ENCODE results near the gene FN1. TPM values are rescaled to one million over a fixed set of nuclear protein-coding genes. Genes with fewer than 3 reads are reported as not detected.

Gene FN1
- total and polyA plus RNA-seq, 2 donors (not counting 3 experiments of a cell fraction or from before 2014, with no cell fraction given), result 3,221 to 3,740 TPM

DNA sequence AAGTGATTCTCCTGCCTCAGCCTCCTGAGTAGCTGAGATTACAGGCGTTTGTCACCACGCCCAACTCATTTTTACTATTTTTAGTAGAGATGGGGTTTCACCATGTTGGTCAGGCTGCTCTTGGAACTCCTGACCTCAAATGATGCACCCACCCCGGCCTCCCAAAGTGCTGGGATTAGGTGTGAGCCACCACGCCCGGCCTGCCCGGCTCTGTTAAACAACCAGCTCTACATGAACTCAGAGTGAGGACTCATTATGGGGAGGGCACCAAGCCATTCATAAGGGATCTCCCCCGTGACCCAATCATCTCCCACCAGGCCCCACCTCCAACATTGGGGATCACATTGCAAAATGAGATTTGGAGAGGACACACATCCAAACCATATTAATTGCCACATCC, 115.2 kb downstream of the FN1 start:
- H3K4me1 ChIP-seq (ENCODE audit: control insufficient read depth, extremely low read depth, insufficient read depth, low read length), result no peaks in the 10 kb centered on the region
- no peak overlapping the region for H3K4me2 ChIP-seq (ENCODE audit: insufficient read depth, low read length)
- no peak overlapping the region for H3K27ac ChIP-seq (ENCODE audit: insufficient read depth, low read depth, low read length)
- ChIA-PET CTCF (no interaction called here), POLR2A (no interaction called here)
- H3K27me3 ChIP-seq (ENCODE audit: control insufficient read depth in 2 of 2, insufficient read depth in 2 of 2, low read length in 2 of 2), result no peaks in the 10 kb centered on the region
- intact Hi-C loops (cut with micrococcal nuclease), result no loop called here
- no peak for FAIRE-seq
- TF ChIP-seq JUN (IDR thresholded peaks at IDR 0.05; ENCODE audit: borderline replicate concordance, insufficient read depth, insufficient read length, low read depth) (no peak), GATA2 (IDR thresholded peaks at IDR 0.05; ENCODE audit: insufficient read depth, insufficient read length, low read depth, low read length) (no peak), FOS (IDR thresholded peaks at IDR 0.05; ENCODE audit: borderline replicate concordance, insufficient read depth, low read length) (no peak), MYC (IDR thresholded peaks at IDR 0.05; ENCODE audit: low read depth, low read length) (no peak), POLR2A (IDR thresholded peaks at IDR 0.05; ENCODE audit: low read depth, low read length) (no peak), EZH2 (IDR thresholded peaks at IDR 0.05; ENCODE audit: borderline replicate concordance, low read depth, low read length, severe bottlenecking) (no peak), POLR2AphosphoS5 (IDR thresholded peaks at IDR 0.05; ENCODE audit: insufficient read depth, low read depth, low read length) (no peak)
- TF ChIP-seq, protein P1, sequence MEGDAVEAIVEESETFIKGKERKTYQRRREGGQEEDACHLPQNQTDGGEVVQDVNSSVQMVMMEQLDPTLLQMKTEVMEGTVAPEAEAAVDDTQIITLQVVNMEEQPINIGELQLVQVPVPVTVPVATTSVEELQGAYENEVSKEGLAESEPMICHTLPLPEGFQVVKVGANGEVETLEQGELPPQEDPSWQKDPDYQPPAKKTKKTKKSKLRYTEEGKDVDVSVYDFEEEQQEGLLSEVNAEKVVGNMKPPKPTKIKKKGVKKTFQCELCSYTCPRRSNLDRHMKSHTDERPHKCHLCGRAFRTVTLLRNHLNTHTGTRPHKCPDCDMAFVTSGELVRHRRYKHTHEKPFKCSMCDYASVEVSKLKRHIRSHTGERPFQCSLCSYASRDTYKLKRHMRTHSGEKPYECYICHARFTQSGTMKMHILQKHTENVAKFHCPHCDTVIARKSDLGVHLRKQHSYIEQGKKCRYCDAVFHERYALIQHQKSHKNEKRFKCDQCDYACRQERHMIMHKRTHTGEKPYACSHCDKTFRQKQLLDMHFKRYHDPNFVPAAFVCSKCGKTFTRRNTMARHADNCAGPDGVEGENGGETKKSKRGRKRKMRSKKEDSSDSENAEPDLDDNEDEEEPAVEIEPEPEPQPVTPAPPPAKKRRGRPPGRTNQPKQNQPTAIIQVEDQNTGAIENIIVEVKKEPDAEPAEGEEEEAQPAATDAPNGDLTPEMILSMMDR (IDR thresholded peaks at IDR 0.05; ENCODE audit: extremely low read depth in 1 of 2, insufficient read depth in 1 of 2, low read depth in 1 of 2, low read length in 2 of 2), result no peak
- TF ChIP-seq, protein P2, sequence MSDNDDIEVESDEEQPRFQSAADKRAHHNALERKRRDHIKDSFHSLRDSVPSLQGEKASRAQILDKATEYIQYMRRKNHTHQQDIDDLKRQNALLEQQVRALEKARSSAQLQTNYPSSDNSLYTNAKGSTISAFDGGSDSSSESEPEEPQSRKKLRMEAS (IDR thresholded peaks at IDR 0.05; ENCODE audit: insufficient read depth, insufficient read length), result no peak
- dilution Hi-C loops (cut with MboI; ENCODE audit: extremely low pct_ligation_motif_present, low sequenced_read_pairs), result no loop called here
- H3K9me1 ChIP-seq (replicated peaks; ENCODE audit: control insufficient read depth, extremely low read depth, insufficient read depth, low read length), result no peaks in the 10 kb centered on the region
- H3K4me3 ChIP-seq (replicated peaks in 1 of 3; ENCODE audit: insufficient read depth in 1 of 3, low read depth in 1 of 3, low read length in 3 of 3), result no peak overlapping the region
- H3K9ac ChIP-seq (replicated peaks; ENCODE audit: extremely low read depth, insufficient read depth, low read length), result no peak overlapping the region
- no peak for DNase-seq (ENCODE audit: low read depth, low spot score)
- H2AFZ ChIP-seq (ENCODE audit: low read depth, low read length), result no peak overlapping the region
- H3K79me2 ChIP-seq (ENCODE audit: control insufficient read depth, insufficient read depth, low read length), result peaks cover 13% of the 10 kb centered on the region
- H3K36me3 ChIP-seq (ENCODE audit: control insufficient read depth in 2 of 2, extremely low read depth in 1 of 2, insufficient read depth in 2 of 2, low read length in 2 of 2), result peaks cover 0 to 4% of the 10 kb centered on the region in 2 experiments
- no peaks in the 10 kb centered on the region for H3K9me3 ChIP-seq (replicated peaks; ENCODE audit: control insufficient read depth, insufficient read depth, low read length)
- no TSS peak for BruUV-seq (replicated peaks)
- no peaks in the 10 kb centered on the region for H4K20me1 ChIP-seq (replicated peaks; ENCODE audit: control insufficient read depth, extremely low read depth, insufficient read depth, low read length)

Measured in endothelial cell of umbilical vein (primary cell).